HG03103 (cell line): ENCODE measurements around the gene KCNK7.
"Not testable (repeated sequence)": the region's sequence is repeated elsewhere in the genome, so short reads cannot be mapped to it uniquely, and the experiment has no call there.

Source experiments
- ATAC-seq: cut with Tn5 transposase; IDR thresholded peaks from one replicate; pipeline ENCODE4 v1.9.1; 2021; ENCODE audit warnings: low read depth; ENCODE audit not compliant: unreplicated experiment

KCNK7 gene, protein sequence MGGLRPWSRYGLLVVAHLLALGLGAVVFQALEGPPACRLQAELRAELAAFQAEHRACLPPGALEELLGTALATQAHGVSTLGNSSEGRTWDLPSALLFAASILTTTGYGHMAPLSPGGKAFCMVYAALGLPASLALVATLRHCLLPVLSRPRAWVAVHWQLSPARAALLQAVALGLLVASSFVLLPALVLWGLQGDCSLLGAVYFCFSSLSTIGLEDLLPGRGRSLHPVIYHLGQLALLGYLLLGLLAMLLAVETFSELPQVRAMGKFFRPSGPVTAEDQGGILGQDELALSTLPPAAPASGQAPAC

DNA sequence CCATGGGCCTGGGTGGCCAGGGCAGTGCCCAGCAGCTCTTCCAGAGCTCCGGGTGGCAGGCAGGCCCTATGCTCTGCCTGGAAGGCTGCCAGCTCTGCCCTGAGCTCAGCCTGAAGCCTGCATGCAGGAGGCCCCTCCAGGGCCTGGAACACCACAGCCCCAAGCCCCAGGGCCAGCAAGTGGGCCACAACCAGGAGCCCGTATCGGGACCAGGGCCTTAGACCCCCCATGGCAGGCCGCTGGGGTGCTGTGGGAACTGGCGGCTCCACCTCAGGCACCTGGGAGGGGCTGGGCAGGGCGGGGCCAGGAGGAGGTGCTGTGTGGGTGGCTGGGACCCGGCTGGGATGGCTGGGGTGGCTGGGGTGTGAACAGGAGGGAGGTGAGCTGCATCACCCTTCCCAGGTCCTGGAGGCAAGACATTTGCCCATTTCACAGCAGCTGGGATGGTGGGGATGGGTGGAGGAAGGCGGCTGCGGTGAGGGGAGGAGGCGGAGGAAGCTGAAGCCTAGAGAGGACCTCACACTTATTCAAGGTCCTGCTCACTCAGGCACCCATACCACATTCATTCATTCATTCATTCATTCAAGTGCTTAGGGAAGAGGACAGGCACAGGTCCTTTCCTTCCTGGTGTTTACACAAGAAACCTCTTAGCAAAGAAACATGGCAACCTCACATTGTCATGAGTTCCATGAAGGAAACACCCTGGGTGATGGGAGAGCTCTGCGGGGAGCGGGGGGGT is at the start of gene KCNK7:
TSS of gene KCNK7 (minus strand) at position 258 of the 739 bp plus-strand sequence. CDS start at position 230, 28 bp downstream.
- ATAC-seq, result no peak

DNA sequence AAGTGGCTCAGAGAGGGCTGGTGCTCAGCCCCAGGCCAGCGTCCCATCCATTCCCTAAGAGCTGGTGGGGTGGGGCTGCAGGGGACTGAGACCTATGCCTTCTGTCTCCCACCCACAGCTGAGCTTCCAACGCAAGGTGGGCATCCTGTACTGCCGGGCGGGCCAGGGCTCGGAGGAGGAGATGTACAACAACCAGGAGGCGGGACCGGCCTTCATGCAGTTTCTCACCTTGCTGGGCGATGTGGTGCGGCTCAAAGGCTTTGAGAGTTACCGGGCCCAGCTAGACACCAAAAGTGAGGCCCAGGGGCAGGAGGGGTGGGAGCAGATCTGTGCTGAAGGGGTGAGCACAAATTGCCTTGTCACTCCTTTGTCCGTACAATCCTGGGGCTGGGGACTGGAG is 49.2 kb upstream of the KCNK7 start:
- ATAC-seq, result no peak

DNA sequence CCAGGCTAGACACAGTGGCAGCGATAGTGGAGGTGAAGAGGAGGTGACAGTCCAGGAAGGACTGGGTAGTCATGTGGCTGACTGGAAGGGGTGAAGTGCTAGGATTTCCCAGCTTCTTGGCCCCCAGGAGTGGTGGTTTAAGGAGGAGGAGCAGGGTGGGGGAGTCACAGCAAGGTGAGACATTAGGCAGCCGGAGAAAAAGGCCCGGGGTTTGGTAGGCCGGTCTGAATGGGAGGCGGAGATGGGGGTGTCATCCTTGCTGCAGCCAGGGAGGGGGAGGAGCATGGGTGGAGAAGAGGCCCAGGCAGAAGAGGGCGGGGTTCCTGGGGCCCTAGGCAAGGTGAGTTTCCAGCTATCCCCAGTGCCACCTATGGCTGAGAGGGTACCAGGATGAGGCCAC is 48.4 kb upstream of the KCNK7 start:
- ATAC-seq, result no peak

DNA sequence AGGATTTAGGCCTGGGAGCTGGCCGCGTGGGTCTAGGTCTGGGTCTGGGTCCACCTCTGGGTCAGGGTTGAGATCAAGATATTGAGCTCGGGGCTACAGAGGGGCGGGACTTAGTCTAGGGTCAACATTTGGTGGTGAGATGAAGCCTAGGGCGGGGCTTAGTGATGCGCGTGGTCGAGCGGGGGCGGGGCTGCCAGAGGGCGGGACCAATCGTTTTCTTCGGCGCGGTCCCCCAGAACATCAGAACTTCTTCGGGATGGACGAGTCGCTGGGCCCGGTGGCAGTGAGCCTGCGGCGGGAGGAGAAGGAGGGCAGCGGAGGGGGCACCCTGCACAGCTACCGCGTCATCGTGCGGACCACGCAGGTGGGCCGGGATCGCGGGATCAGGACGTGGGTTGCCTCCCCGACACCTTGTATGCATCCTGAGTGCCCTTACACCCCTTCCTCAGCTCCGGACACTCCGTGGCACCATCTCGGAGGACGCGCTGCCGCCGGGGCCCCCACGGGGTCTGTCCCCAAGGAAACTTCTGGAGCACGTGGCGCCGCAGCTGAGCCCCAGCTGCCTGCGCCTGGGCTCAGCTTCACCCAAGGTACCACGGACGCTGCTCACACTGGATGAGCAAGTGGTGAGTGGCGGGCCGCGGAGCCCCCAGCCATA is 46.5 kb upstream of the KCNK7 start:
- ATAC-seq, result no peak

DNA sequence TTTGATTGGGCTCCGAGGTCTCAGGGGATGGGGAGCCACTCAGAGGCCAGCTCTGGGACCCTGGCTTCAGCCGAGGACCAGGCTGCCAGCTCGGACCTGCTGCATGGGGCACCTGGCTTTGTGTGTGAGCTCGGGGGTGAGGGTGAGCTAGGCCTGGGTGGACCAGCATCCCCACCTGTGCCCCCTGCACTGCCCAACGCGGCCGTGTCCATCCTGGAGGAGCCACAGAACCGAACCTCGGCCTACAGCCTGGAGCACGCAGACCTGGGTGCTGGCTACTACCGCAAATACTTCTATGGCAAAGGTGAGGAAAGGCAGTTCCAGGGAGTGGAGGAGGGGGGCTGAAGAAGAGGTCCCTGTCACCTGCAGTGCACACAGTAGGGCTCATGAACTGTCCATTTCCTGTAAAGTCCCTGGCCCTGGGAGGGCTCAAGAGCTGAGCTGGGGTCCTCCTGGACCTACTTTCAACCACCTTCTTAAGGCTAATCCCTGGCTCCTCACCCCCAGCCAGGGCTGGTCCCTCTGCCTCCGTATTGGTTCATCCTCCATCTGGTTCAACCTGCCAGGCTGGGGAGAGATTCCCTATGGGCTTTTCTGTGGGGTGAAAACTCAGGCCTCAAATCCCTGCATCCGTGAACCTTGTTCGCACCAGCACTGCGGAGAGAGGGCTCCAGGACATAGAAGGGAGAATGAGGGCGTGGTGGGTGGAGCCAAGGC is 45.9 kb upstream of the KCNK7 start:
- no peak for ATAC-seq

DNA sequence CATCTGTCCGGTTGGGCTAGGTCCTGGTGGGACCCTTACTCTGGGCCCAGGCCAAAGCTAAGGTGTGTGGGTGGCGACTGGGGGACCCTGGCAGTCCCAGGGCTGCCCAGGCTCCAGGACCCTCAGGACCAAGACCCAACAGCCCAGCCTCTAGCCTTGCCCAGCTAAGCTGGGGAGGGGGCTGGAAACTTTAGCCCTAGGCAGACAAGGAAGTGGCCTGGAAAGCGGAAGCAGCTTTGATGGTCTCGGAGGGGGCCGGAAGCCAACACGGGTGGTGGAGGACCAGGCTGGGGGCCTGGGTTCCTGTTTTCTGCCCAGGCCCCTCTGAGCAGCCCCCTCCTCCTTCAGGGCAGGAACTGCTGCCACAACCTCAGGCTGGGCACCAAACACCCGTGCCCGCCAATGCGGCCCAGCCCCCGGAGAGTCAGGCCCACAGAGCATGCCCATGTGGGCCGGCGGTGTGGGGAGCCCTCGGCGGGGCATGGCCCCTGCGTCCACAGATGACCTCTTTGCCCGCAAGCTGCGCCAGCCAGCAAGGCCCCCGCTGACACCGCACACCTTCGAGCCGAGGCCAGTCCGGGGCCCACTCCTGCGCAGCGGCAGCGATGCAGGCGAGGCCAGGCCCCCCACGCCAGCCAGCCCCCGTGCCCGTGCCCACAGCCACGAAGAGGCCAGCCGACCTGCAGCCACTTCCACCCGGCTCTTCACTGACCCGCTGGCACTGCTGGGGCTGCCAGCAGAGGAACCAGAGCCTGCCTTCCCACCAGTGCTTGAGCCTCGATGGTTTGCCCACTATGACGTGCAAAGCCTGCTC is 45.1 kb upstream of the KCNK7 start:
- ATAC-seq, result no peak

DNA sequence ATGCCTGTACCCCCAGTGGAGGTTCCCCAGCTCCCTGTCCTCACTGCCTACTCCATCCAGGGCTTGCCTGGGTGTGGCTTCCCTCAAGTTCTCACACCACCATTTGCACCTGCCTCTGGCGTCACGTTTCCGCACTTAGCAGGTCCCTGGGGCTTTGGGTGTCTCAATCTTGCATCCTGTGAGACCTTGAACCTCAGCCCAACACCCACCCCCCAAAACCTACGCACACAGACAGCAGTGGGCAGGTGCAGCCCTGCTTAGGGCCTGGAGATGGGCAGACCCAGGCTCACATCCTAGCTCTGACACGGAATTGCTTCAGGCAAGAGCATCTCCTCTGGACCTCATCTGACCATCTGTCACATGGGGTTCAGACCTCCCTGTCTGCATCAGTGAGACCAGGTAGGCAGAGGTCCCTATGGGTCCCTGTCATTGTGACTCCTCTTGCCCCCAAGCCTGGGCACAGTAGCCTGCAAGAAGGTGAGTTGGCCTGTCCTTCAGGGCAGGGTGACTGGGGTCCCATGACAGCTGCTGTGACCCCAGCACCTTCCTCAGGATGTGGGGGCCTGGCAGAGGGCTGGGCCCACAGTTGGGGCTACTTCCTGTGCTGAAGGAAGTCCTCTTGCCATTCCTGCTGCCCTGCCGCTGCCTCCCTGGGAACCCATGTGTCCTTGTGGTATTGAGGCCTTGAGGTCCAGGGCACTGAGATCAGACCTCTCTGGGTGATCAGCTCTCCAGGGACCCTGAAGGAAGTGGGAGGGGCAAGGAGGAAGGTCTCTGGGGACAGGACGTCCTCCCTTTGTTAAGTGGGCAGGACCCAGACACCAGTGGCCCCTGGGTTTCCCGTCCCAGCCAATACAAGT is 44.3 kb upstream of the KCNK7 start:
- no peak for ATAC-seq

DNA sequence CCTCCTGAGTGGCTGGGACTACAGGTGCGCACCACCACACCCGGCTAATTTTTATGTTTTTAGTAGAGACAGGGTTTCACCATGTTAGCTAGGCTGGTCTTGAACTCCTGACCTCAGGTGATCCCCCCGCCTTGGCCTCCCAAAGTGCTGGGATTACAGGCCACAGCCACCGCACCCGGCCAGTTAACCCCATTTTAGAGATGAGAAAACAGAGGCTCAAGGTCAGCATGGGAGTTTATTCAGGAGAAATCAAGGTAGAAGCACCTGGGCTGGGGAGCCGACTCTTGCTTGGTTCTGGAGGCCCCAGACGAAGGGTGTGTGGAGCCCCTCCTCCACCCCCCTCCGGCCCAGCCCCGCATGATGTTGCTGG is 43.6 kb upstream of the KCNK7 start:
- not testable (repeated sequence) for ATAC-seq

DNA sequence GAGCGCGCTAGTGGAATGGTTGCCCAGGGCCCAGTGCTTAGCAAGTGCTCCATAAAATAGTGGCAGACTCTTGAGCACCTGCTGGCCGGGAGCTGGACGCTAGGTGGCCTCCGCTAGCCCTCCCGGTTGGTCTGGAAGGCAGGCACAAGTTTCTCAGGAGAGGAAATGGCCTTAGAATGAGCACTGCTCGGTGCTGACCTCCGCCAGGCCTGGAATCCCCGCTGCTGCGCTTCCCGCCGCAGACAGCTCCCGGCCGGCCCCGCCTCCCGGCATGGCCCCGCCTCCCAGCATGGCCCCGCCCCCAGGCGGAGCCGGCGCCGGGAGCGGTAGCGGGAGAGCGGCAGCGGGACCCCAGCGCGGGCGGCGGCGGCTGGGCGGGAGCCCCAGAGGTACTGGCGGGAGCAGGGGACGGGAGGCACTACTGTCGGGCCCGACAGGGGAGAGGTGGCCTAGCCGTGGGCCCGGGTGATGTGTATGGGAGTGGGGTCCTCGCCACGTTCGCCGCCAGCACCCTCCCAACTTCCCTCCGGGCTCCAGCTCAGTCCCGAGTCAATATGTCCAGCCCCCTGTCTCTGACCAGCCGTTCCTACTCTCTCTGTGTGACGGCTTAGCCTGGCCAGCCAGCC is 42.3 kb upstream of the KCNK7 start, which contains the start of gene SIPA1:
TSS of gene SIPA1 (plus strand) at position 308 of the 626 bp plus-strand sequence. CDS start 2,821 bp downstream, outside the sequence.
- ATAC-seq, result no peak

DNA sequence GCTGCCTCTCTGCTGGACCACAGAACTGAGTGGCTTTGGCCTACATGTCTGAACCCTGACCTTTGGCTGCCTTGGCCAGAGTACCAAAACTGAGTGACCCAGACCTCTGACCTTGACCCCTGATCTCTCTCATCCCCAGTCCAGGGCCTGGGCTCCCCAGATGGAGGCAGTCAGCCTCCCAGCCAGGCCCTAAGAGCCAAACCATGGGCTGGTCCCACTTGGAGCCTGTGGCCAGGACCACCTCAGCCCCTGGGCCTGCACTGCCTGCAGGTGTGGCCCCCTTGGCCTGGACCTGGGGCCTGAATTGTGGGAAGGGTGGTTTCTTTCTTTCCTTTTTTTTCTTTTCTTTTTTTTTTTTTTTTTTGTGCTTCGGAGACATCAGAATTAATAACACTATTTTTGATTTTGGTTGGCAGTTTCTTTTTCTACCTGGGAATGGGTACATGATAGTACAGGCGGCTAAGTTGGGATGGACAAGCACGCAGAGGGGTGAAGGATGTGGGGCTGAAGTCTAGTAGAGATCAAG is 41.5 kb upstream of the KCNK7 start:
- ATAC-seq, result no peak

DNA sequence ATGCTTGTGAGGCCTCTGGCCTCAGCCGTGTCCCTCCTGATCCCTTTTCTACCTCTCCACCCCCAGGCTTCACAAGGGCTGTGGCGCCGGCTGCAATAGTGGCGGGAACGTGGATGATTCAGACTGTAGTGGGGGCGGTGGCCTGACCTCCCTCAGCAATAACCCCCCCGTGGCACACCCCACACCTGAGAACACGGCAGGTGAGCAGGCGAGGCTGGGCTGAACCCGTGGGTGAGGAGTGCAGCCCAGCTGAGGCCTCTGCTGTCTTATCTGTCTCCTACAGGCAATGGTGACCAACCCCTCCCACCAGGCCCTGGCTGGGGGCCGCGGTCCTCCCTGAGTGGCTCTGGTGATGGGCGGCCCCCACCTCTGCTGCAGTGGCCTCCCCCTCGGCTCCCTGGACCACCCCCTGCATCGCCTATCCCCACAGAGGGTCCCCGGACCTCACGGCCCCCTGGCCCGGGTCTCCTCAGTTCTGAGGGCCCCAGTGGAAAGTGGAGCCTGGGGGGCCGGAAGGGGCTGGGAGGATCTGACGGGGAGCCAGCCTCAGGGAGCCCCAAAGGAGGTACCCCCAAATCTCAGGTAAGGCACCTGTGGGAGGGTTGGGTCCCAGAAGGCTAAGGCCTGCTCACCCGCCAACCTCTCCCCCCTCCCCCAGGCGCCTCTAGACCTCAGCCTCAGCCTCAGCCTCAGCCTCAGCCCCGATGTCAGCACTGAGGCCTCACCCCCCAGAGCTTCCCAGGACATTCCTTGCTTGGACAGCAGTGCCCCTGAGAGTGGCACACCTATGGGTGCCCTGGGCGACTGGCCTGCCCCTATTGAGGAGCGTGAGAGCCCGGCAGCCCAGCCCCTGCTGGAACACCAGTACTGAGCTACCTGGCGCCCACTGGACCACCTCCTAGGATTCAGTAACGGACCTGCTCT is 40.8 kb upstream of the KCNK7 start:
- ATAC-seq, result no peak

DNA sequence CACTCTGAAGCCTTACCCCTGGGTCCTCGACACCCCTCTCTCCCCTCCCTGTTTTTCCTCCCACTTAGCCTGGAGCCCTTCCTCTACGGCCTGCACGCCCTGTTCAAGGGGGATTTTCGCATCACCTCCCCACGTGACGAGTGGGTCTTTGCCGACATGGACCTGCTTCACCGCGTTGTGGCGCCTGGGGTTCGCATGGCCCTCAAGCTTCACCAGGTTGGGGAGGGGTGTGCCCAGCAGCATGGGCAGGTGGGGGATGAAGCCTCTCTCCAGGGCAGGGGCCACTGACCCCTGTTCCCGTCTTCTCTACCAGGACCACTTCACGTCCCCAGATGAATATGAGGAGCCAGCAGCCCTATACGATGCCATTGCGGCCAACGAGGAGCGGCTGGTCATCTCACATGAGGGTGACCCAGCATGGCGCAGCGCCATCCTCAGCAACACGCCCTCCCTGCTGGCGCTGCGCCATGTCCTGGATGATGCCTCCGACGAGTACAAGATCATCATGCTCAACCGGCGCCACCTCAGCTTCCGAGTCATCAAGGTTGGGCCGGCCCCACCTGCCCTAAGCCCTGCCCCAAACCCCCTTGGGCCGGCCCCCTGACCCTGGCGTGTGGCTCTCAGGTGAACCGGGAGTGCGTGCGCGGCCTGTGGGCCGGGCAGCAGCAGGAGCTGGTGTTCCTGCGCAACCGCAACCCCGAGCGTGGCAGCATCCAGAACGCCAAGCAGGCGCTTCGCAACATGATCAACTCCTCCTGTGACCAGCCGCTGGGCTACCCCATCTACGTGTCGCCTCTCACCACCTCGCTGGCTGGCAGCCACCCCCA is 39.5 kb upstream of the KCNK7 start:
- no peak for ATAC-seq

DNA sequence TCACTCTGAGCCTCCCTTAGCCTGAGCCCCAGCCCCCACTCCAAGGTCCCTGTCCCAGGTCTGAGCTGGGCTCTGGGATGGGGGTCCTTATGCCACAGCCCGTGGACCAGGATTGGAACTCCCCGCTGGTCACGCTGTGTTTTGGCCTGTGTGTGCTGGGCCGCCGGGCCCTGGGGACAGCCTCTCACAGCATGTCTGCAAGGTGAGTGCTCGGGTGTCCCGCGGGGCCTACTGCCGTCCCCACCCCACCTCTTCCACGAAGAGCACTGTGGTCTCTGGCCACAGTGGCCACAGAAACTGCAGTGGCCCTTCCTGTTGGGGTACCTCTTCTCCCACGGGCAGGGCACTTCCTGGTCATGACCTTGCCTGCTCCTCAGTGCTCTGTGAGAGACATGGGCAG is 38.8 kb upstream of the KCNK7 start:
- no peak for ATAC-seq

DNA sequence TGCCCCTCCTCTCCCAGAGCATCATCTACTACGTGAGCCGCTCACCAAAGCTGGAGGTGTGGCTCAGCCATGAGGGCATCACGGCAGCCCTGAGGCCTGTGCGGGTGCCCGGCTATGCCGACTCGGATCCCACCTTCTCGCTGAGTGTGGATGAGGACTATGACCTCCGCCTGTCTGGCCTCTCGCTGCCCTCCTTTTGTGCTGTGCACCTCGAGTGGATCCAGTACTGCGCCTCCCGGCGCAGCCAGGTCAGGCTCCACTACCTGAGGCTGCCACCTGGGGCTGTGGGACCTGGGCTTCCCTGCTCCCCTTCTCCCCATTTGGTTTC is 38.5 kb upstream of the KCNK7 start:
- ATAC-seq, result no peak

DNA sequence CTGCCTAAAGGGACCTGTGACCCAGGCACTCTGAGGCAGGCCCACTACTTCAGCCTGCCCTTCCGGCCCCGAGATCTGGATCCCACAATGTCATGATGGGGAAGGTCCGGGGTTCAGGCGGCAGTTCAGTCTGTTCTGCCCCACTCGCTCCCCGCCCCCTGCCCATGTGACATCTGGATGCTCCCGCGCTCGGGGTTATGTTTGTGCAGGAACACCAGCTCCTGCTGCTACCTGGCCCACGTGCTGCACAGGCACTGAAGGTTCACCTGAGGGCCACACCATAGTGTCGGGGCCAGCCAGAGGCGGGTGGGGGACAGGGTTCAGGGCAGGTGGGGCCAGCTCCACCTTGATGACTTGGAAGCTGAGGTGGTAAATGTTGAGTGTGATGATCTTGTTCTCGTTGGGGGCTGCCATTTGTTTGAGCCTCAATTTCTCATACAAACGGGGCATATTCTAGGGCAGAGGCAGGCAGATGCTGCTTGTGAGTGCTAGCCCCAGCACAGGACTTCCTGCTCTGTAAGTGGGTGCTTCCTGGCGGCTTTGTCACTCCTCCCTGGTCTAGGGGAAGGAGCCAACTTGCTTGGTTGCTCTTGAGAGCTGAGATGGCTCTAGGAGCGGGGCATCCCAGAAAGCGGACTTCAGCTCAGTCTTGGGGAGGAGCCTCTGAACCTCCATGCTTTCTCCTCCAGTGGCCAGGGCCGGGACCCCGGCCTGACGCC is 37.9 kb upstream of the KCNK7 start:
- ATAC-seq, result no peak

DNA sequence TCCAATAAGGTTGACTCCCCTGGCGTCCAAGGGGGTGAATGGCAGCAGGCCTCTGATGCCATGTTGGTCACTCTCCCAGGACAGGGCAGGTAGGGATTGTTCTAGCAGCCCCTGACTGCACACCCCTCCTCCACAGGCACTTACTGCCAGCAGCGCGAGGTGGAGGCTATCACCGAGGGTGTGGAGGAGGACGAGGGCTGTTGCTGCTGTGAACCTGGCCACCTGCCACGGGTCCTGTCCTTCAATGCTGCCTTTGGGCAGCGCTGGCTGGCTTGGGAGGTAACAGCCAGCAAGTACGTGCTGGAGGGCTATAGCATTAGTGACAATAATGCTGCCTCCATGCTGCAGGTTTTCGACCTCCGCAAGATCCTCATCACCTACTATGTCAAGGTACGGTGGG is 34.6 kb upstream of the KCNK7 start:
- no peak for ATAC-seq
